HG02870 (cell line): ENCODE measurements around the gene TAS2R41.
"Not testable (repeated sequence)": the region's sequence is repeated elsewhere in the genome, so short reads cannot be mapped to it uniquely, and the experiment has no call there.

Experiments
- ATAC-seq: cut with Tn5 transposase; IDR thresholded peaks from one replicate; pipeline ENCODE4 v1.9.1; 2021; ENCODE audit warnings: mild to moderate bottlenecking, moderate library complexity; ENCODE audit not compliant: unreplicated experiment

TAS2R41 gene

DNA sequence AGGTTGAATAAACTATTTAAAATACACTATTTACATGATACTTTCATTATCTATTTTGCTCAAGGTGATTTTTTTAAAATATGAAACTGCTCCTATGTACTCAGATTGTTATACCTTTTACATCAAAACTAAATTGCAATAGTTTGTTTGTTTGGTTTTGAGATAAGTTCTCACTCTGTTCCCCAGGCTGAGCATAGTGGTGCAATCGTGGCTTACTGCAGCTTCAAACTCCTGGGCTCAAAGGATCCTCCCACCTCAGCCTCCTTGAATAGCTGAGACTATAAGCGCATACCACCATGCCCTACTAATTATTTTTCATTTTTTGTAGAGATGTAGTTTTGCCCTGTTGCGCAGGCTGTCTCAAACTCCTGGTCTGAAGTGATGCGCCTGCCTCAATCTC lies 21.7 kb upstream of the TAS2R41 start:
- ATAC-seq, result no peak

DNA sequence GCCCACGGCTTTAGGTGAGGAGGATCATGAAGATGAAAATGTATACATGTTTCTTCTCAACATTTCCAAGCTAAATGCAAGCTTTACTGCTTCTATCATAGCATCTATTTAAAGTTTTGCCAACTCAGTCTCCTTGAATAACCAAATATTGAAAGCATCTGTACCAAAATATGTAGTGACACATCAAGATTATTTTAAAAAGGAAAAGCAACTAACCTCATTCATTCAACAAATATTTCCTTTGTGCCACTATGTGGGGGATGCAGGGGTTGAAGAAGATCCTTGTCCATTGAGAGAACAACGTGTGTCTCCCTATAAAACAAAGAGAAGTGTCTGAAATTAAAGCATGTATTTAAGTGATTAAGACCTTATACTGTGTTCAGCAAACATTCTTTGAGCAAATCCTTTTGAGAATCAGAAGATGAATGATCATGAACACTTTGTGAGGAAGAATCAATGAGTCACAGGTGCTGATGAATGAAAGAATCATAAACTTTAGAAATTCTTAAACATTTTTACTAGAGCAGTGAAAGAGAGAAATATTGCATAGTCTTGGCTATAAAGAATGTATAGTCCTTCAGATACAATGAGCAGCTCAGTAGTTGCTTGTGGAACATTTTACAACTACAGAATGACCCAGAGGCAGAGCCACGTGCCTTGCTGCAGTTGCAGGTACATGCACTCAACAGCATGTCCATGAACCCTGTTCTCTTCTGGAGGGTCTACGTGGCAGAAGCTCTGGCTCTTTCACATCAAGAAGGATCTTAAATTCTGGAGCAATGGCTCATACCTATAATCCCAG lies 20.5 kb upstream of the TAS2R41 start:
- no peak for ATAC-seq

DNA sequence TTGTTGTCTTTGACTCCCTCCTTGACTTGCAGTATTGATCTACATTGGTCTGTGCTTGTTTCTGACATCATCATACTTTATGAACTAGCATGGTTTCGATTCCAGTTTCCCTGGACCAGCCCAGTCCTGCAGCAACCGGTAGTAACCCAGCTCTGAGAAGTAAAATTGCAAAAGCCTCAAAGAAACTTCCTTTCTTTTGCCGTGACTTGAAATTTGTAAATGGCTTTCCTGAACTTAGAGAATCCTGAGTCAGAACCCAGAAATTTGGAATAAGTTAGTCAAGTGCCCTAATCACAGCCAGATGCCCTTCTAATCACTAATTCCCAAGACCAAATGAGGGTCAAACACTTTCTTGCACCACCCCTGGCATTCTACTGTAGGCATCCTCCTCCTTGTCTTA lies 19.4 kb upstream of the TAS2R41 start:
- ATAC-seq, result no peak

DNA sequence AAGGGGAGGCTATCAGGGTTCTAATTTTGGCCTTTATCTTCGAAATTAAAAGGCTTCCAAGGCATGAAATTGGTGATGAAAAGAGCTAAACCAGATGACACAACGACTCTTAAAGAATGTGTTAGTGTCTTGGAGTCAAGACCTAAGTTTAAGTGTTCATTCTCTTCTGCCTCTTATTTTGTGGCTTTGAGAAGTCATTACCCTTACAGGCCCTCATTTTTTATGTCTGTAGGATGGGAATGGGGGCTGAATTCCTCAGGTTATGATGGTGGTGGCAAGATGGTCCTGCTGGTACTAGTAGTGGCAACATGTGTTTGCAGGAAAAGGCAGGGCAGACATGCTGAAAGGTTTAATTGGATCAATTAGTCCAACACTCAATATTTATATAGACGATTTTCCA lies 19.0 kb upstream of the TAS2R41 start:
- no peak for ATAC-seq

DNA sequence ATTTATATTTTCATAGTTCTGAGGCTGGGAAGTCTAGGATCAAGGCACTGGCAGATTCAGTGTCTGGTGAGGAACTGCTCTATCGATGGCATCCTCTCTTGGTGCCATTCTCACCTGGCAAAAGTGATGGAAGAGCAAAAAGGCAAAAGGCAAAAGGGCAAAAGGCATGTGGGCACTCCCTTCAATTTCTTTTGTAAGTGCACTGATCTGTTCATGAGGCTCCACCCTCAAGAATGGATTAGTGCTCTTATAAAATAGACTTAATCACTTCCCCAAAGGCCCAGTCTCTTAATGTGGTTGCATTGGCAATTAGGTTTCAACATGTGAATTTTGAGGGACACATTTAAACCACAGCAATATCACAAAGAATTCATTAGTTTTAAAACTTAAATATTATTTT lies 18.3 kb upstream of the TAS2R41 start:
- no peak for ATAC-seq

DNA sequence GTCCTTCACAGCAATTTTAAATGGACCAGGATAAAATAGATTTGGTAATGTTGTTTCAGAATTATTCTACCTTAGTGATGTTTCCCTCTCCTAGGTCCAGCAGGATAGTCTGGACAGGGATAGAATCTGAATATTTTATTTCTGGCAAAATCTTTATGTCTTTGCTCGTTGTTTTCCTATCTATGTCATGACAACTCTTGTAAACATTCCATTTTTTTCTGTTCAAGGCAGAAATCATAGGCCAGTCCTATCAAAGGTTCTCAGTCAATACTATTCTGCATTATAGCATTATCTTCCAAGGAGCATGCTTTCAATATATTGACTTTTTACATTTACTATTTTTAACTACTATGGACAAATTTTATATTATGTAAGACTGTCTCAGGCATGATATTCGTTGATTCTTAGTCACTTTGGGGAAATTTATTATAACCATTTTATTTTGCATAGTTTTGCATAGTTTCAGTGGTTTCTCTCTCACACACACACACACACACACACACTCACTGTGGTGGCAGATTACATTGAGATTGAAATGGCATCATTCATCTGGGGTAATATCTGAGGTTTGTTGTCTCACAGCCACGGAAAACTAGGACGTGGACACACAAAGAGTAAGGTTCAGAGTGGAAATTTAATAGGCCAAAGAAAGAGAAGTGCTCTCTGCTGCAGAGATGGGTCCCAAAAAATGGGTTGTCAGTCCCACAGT lies 17.2 kb upstream of the TAS2R41 start:
- no peak for ATAC-seq

DNA sequence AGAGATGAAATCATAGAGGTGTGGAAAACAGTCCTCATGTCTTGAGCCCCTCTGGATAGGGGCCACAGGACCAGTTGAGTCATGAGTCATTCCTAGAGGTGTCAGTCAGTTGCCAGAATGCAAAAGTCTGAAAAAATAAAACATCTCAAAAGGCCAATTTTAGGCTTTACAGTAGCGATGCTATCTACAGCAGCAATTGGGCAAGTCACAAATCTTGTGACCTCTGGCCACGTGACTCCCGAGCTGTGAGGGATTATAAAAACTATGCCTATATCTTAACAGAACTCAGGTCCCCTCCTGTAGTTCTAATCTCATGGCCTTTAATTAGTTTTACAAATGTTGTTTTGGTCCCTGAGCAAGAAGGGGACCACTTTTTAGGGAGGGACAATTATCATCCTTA lies 15.6 kb upstream of the TAS2R41 start:
- no peak for ATAC-seq

DNA sequence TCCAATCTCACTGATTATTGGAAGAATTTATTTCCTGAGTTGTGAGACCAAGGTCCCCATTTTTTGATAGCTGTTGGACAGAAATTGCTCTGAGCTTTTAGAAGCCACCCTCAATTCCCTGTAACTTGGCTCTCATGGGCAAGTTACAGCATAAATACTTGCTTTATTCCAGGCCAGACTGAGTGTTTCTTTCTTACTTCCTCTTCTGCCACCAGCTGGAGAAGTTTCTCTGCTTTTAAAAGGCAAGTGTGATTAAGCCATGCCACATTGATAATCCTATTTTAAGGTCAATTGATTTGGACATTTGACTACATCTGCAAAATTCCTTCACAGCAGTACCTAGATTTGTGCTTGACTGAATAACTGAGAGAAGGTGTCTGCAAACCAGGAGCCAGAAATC lies 14.1 kb upstream of the TAS2R41 start:
- no peak for ATAC-seq

DNA sequence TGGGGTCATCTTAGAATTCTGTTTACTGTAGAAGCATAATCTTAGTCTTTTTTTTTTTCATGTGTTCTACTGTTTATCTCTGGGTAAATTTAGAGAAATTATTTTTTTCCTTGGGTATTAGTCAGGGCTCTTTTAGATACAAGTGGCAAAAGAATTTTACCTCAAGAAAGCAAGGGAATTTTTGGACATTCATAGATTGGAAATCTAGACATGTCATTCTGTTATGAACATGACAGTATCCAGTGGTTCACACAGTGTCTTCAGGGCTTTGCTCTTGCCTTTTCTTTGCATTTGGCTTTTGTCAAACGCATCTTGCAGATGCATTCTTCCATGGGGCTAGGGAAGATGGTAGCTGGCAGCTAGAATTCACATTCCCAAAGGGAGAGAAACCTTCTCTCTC lies 13.7 kb upstream of the TAS2R41 start:
- ATAC-seq, result no peak

DNA sequence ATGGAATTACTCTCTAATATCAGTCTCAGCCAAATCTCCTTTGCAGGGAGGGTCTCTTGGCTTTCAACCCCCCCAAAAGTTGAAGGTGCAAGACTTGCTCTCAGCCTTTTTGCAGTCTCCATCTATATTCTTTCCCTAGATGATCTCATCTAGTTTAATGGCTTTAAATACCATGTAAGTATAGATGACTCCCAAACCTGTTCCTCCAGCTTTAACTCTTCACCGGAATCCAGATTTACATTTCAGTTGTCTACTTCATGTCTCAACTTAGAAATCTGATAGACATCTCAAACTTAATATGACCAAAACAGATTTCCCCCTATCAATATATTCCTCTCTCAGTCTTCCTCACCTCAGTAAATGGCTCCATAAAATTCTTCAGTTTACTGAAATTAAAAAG lies 9.9 kb upstream of the TAS2R41 start:
- ATAC-seq, result no peak

DNA sequence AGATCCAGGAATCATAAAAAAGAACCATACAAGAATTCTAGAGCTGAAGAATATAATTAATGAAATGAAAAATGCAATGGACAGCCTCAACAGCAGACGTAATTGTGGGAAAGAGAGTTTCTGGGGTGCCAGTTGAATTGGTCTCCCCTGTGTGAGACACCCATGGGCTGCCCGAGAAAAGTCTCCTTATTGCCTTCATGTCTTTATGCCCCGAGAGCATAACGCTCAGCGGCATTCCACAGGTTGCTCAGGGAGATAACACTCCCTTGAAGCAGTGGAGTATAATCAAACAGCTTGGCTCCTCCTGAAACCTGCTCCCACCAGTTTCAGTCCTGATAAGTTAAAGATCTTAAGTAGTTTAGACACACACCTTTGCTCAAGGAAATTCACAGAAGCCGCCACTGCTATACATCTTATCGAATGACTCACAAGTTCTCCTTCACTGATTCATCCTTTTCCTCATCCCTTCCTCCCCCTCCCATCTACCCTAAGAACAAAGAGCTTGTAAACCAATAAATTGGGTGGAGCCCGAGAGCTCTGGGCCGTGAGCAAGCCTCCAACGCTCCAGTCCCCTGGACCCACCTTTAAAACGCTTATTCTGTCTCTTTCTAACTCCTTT lies 5.5 kb upstream of the TAS2R41 start:
- ATAC-seq, result not testable (repeated sequence)

DNA sequence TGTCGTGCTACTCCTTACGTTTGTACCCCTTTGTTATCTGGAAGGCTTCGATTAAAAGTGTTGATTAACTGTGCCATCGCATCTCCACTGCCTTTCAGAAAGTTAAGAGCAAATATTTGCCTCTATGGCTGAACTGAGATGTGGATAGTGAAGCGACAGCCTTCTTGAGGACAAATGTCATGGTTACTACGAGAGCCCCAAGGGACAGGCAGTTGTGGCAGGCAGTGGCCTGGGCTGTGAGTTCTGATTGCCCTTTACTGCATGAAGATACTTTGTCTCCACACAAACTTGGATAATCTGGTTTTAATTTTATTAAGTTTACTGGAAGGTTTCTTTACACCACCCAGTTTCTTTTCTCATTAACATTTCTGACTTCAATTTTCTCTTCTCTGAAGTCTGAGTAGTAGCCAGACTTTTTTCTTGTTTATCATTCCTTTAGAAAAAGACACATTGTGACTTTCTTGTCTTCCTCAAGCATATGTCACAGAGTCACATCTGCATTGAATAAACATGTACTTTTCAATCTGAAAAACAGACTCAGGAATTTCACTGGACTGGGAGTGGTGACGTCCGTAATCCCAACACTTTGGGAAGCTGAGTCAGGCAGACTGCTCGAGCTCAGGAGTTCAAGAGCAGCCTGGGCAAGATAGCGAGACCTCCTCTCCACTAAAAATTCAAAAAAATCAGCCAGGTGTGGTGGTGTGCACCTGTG lies 1.5 kb downstream of the TAS2R41 start:
- no peak for ATAC-seq

DNA sequence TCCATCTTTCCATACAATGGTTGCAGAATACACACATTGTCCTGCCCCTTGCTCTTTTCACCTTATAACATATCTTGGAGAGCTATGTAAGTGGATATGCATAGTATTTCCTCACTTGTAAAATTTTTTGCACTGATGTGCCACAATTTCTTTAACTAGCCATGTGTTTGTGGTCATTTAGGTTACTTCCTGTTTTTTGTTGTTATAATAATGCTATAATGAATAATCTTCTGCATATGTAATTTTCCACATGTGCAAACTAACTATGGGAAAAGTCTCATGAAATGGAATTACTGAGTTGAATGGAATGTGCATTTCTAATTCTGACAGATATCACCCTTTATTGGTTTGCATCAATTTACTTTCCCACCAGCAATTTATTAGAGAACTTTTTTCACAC lies 2.8 kb downstream of the TAS2R41 start:
- no peak for ATAC-seq

DNA sequence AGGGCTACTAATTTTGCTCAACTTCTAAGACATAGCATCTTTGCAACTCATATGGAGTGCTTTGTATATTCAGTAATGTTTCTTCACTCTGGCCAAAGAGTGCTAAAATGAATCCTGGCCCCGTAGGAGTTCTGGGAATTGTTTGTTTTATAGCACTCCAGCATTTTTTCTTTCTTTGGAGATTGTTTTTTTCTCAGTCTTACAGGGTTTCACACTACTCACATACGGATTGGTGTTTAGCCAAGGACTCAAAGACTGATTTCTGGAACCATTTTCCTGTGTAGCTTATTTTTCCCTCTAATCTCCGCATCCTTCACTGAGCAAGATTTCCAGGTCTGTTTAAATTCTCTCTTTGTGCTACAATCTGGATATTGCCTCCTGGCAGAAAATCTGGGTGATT lies 6.4 kb downstream of the TAS2R41 start:
- no peak for ATAC-seq

DNA sequence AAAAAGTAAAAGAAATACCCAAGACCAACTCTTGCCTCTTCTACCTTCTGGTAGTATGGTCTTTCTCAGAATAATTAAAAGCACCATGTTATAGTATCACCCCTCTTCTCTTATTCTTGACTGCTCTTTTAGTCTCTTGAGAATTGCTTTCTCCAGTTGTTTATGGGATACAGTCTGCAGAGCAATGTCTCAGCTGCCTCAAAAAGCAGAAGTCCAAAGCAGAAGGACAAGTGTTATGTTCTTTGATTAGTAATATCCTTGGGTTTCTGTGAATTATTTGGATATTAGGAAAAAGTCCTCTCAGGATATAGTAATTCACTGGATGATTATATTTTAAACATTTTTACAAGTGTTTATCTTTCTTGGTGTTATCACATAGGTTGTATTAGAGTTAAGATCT lies 7.4 kb downstream of the TAS2R41 start:
- no peak for ATAC-seq

DNA sequence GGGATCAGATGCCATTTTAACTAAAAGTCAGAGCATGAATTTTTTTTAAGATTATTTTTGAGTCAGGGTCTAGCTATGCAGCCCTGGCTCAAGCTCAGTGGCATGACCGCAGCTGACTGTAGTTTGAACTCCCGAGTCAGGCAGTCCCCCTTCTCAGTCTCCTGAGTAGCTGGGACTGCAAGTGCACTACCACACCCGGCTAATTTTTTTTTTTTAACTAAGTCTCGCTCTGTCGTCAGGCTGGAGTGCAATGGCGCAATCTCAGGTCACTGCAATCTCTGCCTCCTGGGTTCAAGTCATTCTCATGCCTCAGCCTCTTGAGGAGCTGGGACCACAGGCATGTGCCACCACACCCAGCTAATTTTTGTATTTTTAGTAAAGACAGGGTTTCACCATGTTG lies 7.8 kb downstream of the TAS2R41 start:
- ATAC-seq, result no peak

DNA sequence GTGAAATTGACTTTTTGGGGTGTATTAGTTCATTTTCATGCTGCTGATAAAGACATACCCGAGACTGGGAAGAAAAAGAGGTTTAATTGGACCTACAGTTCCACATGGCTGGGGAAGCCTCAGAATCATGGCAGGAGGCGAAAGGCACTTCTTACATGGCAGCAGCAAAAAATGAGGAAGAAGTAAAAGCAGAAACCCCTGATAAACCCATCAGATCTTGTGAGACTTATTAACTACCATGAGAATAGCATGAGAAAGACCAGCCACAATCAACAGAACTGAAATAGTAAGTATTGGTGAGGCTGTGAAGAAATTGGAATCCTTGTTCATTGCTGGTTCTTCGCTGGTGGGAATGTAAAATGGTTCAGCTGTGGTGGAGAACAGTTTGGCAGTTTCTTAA lies 8.6 kb downstream of the TAS2R41 start:
- ATAC-seq, result not testable (repeated sequence)

DNA sequence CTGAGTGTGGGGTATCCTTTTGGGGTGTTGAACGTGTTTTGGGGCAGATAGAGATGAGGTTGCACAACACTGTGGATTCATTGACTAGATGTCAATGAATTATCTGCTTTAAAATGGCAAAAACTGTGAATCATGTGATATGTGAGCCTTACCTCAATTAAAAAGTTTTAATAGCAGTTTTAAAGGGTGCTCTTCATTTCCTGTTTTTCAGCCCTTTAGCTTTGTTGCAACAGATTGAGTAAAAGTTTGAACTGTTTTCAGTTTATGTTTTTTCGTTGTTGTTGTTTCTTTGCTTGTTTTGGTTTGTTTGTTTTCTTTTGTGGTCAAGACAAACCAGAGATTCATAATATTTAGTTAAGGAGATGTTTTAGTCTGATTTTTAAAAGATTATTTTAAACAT lies 9.4 kb downstream of the TAS2R41 start:
- no peak for ATAC-seq

DNA sequence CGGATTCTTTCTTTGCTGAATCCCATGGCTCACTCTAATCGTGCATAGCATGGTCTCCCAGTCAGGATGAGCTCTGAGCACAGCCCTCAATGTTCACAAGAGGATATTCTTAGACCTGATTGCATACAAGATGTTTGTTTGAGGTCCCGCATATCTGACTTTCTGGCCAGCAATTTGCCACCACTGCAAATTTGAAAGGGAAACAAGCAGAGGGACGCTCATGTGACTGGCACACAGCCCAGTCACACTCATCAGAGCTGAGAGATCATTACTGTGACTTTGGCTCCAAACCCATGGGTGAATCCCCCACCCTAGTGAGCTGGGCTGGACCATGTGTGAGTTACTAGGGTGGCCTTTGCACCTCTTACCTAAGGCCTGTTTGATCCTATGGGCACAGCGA lies 9.9 kb downstream of the TAS2R41 start:
- no peak for ATAC-seq

DNA sequence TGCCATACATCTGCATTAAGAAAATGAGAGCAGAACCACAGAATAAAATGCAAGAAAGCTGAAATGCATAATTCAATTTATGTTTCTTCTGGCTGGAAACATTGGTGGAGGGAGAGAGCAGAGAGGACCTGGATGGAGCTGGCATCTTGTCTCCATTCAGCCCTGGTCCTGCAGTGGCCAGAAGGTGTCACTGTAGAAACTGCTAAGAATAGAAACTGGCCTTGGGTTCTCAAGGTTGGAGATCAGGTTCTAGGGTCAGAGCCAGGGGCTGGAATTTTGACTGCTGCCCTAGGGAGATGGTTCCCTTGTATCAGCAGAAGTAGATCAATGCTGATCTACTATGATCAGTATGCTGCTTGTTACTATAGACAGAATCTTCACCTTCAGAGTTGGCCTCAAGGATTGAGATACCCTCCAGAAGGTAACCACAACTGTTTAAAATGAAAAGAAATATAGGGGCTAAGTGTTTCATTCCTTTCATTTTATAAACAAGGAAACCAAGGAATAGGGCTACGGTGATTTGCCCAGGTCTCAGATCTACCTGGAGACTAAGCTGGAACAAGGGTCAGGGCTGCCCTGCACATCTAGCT lies 13.1 kb downstream of the TAS2R41 start:
- ATAC-seq, result peak; percentile 49

DNA sequence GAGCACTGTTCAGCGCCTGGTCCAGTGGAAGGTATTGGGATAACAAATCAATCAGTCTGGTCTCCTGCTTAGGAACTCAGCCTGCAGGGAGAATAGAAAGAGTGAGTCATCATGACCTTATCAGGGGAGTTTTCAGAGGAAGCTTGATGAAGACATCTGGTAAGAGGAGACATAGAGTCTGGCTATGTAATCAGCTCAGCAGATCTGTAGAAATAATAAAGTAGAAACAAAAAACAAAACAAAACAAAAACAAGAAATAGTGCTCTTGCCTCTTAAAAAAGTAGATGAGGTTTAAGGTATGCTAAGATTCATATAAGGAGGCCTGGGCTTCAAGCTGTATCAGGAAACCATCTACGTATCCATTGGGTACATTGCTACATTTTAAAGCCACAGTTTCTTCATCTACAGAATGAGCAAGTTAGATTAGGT lies 14.4 kb downstream of the TAS2R41 start:
- ATAC-seq, result no peak
